ENCODE data around the gene SMIM44.
"Not testable (repeated sequence)": the region's sequence is repeated elsewhere in the genome, so short reads cannot be mapped to it uniquely, and the experiment has no call there.

The SMIM44 gene

GRCh38 chr19:3455960-3456601 lies 27.2 kb downstream of the SMIM44 start:
- no peak for DNase-seq

- no peak for DNase-seq
Measured at GRCh38 chr19:3455393-3455955, 27.8 kb downstream of the SMIM44 start.

GRCh38 chr19:3454656-3455392 lies 28.4 kb downstream of the SMIM44 start:
- DNase-seq = no peak

GRCh38 chr19:3453840-3454239 lies 29.4 kb downstream of the SMIM44 start:
- DNase-seq = no peak

GRCh38 chr19:3452942-3453214 lies 30.4 kb downstream of the SMIM44 start:
- DNase-seq = not testable (repeated sequence)

- no peak for DNase-seq
Measured at GRCh38 chr19:3452171-3452941, 30.9 kb downstream of the SMIM44 start.

GRCh38 chr19:3451451-3451866 lies 31.8 kb downstream of the SMIM44 start:
- no peak for DNase-seq

GRCh38 chr19:3450796-3451411 lies 32.3 kb downstream of the SMIM44 start:
- peak; percentile 16 for DNase-seq

GRCh38 chr19:3448616-3449334 lies 34.5 kb downstream of the SMIM44 start:
- DNase-seq = no peak

GRCh38 chr19:3446657-3447056 lies 36.6 kb downstream of the SMIM44 start:
- DNase-seq = not testable (repeated sequence)

GRCh38 chr19:3444695-3445234 lies 38.5 kb downstream of the SMIM44 start:
- DNase-seq = no peak

- DNase-seq = no peak
Measured at GRCh38 chr19:3443840-3444694, 39.2 kb downstream of the SMIM44 start.

- DNase-seq = no peak
Measured at GRCh38 chr19:3442487-3443071, 40.7 kb downstream of the SMIM44 start.

- no peak for DNase-seq
Measured at GRCh38 chr19:3441986-3442329, 41.3 kb downstream of the SMIM44 start.

- no peak for DNase-seq
Measured at GRCh38 chr19:3441089-3441985, 41.9 kb downstream of the SMIM44 start.

GRCh38 chr19:3440082-3440481 lies 43.2 kb downstream of the SMIM44 start:
- DNase-seq = peak; percentile 66

- DNase-seq = peak; percentile 97
Measured at GRCh38 chr19:3434630-3435553, 48.3 kb downstream of the SMIM44 start.

GRCh38 chr19:3433805-3434540 lies 49.3 kb downstream of the SMIM44 start:
- no peak for DNase-seq

Data from activated CD4-positive, alpha-beta T cell treated with anti-CD3 and anti-CD28 coated beads, Interleukin-2, amount 50 U/mL, for 16 hours (primary cell).